ENCODE results near the gene LGR4. TPM values are rescaled to one million over a fixed set of nuclear protein-coding genes. Genes with fewer than 3 reads are reported as not detected.

The LGR4 gene
- total and polyA plus RNA-seq, 2 of the 4 experiments (the other 2 are of a cell fraction) = 2.9 to 6.8 TPM

DNA sequence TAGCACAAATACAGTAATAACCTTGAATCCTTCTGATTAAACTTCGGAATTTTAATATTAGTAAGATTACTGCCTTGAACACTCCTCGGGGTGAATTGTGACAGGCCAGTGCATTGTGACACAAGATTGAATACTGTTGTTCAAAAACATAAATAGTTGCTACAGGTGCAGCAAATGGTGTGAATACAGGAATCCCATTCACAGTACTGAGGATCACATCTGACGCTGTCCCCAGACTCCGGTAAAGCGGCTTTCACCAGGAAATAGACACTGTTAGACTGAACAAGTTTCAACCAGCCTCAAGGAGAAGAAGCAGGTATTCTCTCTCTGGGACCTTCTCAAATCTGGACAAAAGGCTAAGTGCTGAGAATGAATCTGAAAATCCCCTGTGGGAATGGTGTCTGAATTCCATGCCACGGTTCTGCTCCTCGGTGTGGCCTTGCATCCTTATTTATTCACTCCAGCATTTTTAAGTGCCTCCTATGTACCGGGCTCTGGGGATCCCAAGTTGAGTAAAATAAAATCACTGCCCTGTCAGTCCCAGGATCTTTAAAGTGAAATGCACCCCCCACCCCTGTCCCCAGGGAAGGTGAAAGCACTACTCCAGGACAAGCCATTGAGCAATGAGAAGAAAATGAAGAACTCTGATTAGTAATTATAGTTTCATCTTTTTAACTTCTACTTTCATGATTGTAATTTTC, 3.4 kb downstream of the LGR4 start:
- DNase-seq (no peak), ATAC-seq (ENCODE audit: low read depth) (no peak)
- CTCF ChIA-PET = no interaction called here
- BruUV-seq (replicated peaks) = no TSS peak
- Histone ChIP-seq H2AFZ (replicated peaks; ENCODE audit: low read length, poor library complexity) (no peak overlapping the region), H3K9me1 (ENCODE audit: insufficient read depth, low read length) (no peaks in the 10 kb centered on the region), H3K23ac (ENCODE audit: low read depth, low read length) (peak overlapping the region; percentile 35; the same call in 1 of the 2 replicates), H2AK5ac (ENCODE audit: low read depth, low read length) (no peak overlapping the region), H3K56ac (ENCODE audit: extremely low read depth, insufficient read depth, low read length) (no peak overlapping the region), H3K14ac (replicated peaks; ENCODE audit: low read depth, low read length) (no peak overlapping the region), H3K27ac (ENCODE audit: insufficient read depth, low read length) (no peak overlapping the region), H3K9me3 (ENCODE audit: control insufficient read depth, insufficient read depth, low read length) (no peaks in the 10 kb centered on the region), H3K79me1 (ENCODE audit: low read depth in 1 of 2, low read length in 2 of 2) (peaks cover 18 to 20% of the 10 kb centered on the region in 2 experiments; a peak in 3 of 4 replicates), H3K18ac (ENCODE audit: low read depth, low read length) (no peak overlapping the region), H3K4me1 (ENCODE audit: control insufficient read depth, insufficient read depth, low read length) (peaks cover 8% of the 10 kb centered on the region), H3K36me3 (ENCODE audit: control insufficient read depth, insufficient read depth, low read length) (no peaks in the 10 kb centered on the region), H2BK120ac (ENCODE audit: low read depth, low read length) (no peak overlapping the region), H2BK5ac (ENCODE audit: low read depth, low read length, poor library complexity, severe bottlenecking) (no peak overlapping the region), H2AK9ac (replicated peaks; ENCODE audit: low read depth, low read length, poor library complexity) (no peak overlapping the region), H4K20me1 (ENCODE audit: insufficient read depth, low read length) (no peaks in the 10 kb centered on the region), H4K8ac (ENCODE audit: low read depth in 2 of 2, low read length in 2 of 2) (no peak overlapping the region), H3K27me3 (ENCODE audit: control insufficient read depth, insufficient read depth, low read length) (no peaks in the 10 kb centered on the region), H2BK15ac (ENCODE audit: low read depth, low read length) (no peak overlapping the region), H4K91ac (ENCODE audit: insufficient read depth, low read depth, low read length) (no peak overlapping the region), H3K4ac (ENCODE audit: low read depth, low read length) (no peak overlapping the region), H3K9ac (ENCODE audit: low read depth, low read length) (no peak overlapping the region), H2BK20ac (ENCODE audit: low read depth, low read length) (no peak overlapping the region), H3K4me2 (ENCODE audit: low read depth, low read length) (no peak overlapping the region), H4K5ac (ENCODE audit: low read depth, low read length) (no peak overlapping the region), H3K4me3 (ENCODE audit: insufficient read depth, low read depth, low read length) (no peak overlapping the region)
- in situ Hi-C loops (cut with MboI; ENCODE audit: low sequenced_read_pairs) (loop anchor here (5.0 kb wide), 1 partner anchor 107 kb away; the partner anchor contains the start of gene CCDC34), intact Hi-C loops (cut with micrococcal nuclease) (no loop called here), dilution Hi-C loops (cut with HindIII; ENCODE audit: low sequenced_read_pairs, unreplicated experiment) (no loop called here)
- TF ChIP-seq MAZ (IDR thresholded peaks at IDR 0.05; ENCODE audit: borderline replicate concordance, low read depth, low read length) (no peak), RCOR1 (IDR thresholded peaks at IDR 0.05; ENCODE audit: insufficient replicate concordance, low read length) (no peak), NFE2L2 (IDR thresholded peaks at IDR 0.05; ENCODE audit: low read depth, low read length) (no peak), MXI1 (IDR thresholded peaks at IDR 0.05; ENCODE audit: borderline replicate concordance, low read depth, low read length) (no peak), POLR2A (IDR thresholded peaks at IDR 0.05; ENCODE audit: low read depth, low read length) (no peak), RFX5 (IDR thresholded peaks at IDR 0.05; ENCODE audit: low read depth, low read length) (no peak)
- POLR2A ChIA-PET (ENCODE audit: unreplicated experiment) = no interaction called here
- no CpG with 5 or more reads among the region's 8 CpGs for WGBS, 2 experiments (ENCODE audit: extremely low coverage in 2 of 2, insufficient read length in 1 of 2)

All from IMR-90 (cell line).